ENCODE results near the gene ACAP3.

The ACAP3 gene

DNA sequence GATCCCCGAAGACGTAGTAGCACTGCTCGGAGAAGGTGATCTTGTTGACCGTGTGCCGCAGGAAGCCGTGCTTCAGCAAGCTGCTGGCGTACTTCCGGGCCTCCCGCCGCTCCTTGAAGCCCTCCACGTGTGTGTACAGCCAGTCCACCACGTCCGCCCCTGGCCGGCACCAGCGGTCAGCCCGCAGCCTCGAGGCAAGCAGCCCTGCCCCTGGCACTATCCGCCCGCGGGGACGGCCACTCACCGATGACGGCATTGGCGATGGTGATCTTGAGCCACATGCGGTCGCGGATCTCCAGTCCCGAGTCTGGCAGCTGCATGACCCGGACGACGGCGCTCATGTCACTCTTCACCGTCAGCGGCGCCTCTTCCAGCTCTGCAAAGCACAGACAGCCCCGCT, 30.5 kb upstream of the ACAP3 start:
- H3K4me3 ChIP-seq (ENCODE audit: low read depth, low read length): no peak overlapping the region
- DNase-seq (ENCODE audit: low read depth): no peak
- TF ChIP-seq, protein P1, sequence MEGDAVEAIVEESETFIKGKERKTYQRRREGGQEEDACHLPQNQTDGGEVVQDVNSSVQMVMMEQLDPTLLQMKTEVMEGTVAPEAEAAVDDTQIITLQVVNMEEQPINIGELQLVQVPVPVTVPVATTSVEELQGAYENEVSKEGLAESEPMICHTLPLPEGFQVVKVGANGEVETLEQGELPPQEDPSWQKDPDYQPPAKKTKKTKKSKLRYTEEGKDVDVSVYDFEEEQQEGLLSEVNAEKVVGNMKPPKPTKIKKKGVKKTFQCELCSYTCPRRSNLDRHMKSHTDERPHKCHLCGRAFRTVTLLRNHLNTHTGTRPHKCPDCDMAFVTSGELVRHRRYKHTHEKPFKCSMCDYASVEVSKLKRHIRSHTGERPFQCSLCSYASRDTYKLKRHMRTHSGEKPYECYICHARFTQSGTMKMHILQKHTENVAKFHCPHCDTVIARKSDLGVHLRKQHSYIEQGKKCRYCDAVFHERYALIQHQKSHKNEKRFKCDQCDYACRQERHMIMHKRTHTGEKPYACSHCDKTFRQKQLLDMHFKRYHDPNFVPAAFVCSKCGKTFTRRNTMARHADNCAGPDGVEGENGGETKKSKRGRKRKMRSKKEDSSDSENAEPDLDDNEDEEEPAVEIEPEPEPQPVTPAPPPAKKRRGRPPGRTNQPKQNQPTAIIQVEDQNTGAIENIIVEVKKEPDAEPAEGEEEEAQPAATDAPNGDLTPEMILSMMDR (IDR thresholded peaks at IDR 0.05; ENCODE audit: control insufficient read depth, extremely low read depth, insufficient read depth): no peak

GRCh38 chr1:1337793-1338147, 30.0 kb upstream of the ACAP3 start:
- TF ChIP-seq, protein P1 (IDR thresholded peaks at IDR 0.05; ENCODE audit: control insufficient read depth, extremely low read depth, insufficient read depth): no peak
- no peak for DNase-seq (ENCODE audit: low read depth)
- H3K4me3 ChIP-seq (ENCODE audit: low read depth, low read length): no peak overlapping the region

- DNase-seq (ENCODE audit: low read depth): no peak
- TF ChIP-seq, protein P1 (IDR thresholded peaks at IDR 0.05; ENCODE audit: control insufficient read depth, extremely low read depth, insufficient read depth): no peak
- H3K4me3 ChIP-seq (ENCODE audit: low read depth, low read length): no peak overlapping the region
These were observed 29.4 kb upstream of the ACAP3 start for GRCh38 chr1:1336931-1337792.

- H3K4me3 ChIP-seq (ENCODE audit: low read depth, low read length): no peak overlapping the region
- TF ChIP-seq, protein P1 (IDR thresholded peaks at IDR 0.05; ENCODE audit: control insufficient read depth, extremely low read depth, insufficient read depth): no peak
- no peak for DNase-seq (ENCODE audit: low read depth)
These were observed 28.7 kb upstream of the ACAP3 start for GRCh38 chr1:1336446-1336845.

GRCh38 chr1:1335792-1336248, 28.1 kb upstream of the ACAP3 start:
- TF ChIP-seq, protein P1 (IDR thresholded peaks at IDR 0.05; ENCODE audit: control insufficient read depth, extremely low read depth, insufficient read depth): no peak
- no peak for DNase-seq (ENCODE audit: low read depth)
- H3K4me3 ChIP-seq (ENCODE audit: low read depth, low read length): no peak overlapping the region

DNA sequence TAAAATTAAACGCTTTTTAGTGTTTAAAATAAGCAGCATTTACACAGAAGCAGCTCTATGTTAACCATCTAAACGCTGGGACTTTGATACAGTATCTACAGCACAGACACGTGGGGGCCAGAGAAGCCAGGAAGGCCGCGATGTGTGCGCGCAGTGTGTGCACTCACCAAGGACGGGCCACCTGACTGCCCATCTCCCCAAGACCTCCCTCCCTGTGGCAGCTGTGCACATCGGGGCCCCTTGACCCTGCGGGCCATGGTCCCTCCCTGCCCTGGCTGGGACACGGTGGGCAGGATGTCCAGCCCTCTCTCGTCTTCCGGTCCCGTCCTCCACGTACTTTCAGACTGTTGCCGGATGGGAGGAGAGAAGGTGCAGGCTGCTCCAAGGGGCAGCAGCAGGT, 27.6 kb upstream of the ACAP3 start:
- TF ChIP-seq, protein P1 (IDR thresholded peaks at IDR 0.05; ENCODE audit: control insufficient read depth, extremely low read depth, insufficient read depth): no peak
- H3K4me3 ChIP-seq (ENCODE audit: low read depth, low read length): no peak overlapping the region
- no peak for DNase-seq (ENCODE audit: low read depth)

GRCh38 chr1:1334835-1335234, 27.1 kb upstream of the ACAP3 start:
- DNase-seq (ENCODE audit: low read depth): no peak
- TF ChIP-seq, protein P1 (IDR thresholded peaks at IDR 0.05; ENCODE audit: control insufficient read depth, extremely low read depth, insufficient read depth): no peak
- H3K4me3 ChIP-seq (ENCODE audit: low read depth, low read length): no peak overlapping the region
